HG02870 (cell line): ENCODE results near the gene TWIST2.

ENCODE experiments used
- ATAC-seq: cut with Tn5 transposase; IDR thresholded peaks from one replicate; pipeline ENCODE4 v1.9.1; 2021; ENCODE audit warnings: mild to moderate bottlenecking, moderate library complexity; ENCODE audit not compliant: unreplicated experiment

The TWIST2 gene

DNA sequence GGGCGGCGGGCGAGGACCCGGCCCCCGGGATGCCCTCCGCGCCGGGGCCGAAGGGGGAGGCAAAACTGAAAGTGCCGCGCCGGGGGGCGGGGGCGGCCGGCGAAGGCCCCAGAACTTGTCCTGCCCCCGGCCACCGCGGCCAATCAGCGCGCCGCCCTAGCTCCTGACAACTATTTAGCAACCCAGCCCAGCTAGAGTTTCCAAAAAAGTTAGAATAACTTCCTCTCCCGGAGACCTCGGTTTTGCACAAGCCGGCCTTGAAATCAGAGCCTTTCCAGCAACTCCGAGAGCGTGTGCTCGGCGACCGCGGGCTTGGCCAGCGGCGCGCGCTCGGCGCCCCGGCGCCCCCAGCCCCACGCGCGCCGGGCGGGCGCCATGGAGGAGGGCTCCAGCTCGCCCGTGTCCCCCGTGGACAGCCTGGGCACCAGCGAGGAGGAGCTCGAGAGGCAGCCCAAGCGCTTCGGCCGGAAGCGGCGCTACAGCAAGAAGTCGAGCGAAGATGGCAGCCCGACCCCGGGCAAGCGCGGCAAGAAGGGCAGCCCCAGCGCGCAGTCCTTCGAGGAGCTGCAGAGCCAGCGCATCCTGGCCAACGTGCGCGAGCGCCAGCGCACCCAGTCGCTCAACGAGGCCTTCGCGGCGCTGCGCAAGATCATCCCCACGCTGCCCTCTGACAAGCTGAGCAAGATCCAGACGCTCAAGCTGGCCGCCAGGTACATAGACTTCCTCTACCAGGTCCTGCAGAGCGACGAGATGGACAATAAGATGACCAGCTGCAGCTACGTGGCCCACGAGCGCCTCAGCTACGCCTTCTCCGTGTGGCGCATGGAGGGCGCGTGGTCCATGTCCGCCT lies at the start of gene TWIST2:
TWIST2 (plus strand) TSS at position 245 of the 850 bp plus-strand sequence; CDS start at position 376, 131 bp downstream.
- ATAC-seq = no peak

DNA sequence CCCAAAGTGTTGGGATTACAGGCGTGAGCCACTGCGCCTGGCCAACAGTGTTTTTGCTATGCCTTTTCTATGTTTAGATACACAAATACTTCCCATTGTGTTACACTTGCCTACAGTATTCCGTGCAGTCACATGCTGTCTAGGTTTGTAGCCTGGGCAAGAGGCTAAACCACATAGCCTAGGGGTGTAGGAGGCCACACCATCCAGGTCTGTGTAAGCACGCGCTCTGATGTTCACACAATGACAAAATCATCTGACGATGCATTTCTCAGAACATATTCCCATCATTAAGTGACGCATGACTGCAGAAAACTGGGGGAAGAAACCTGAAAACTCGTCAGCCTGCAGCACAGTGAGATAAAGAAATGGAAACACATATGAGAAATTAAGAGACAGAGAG lies 46.1 kb upstream of the TWIST2 start:
- ATAC-seq = no peak

DNA sequence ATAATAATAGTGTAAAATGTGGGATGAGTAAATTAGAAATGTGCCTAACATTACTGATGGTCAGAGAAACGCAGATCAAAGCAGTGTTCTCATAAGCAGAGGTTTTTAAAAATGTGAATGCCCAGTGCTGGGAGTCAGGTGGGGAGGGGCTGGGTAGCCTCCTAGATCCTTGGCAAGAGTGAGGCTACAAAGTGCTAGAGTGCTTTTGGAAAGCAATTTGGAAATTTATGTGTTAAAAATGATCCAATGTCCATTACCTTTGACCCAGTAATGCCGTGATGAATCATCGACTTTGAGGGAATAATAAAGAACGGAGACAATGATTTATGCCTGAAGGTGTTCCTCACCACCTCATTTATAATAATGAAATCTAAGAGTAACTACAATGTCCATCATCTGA lies 44.9 kb upstream of the TWIST2 start:
- no peak for ATAC-seq

DNA sequence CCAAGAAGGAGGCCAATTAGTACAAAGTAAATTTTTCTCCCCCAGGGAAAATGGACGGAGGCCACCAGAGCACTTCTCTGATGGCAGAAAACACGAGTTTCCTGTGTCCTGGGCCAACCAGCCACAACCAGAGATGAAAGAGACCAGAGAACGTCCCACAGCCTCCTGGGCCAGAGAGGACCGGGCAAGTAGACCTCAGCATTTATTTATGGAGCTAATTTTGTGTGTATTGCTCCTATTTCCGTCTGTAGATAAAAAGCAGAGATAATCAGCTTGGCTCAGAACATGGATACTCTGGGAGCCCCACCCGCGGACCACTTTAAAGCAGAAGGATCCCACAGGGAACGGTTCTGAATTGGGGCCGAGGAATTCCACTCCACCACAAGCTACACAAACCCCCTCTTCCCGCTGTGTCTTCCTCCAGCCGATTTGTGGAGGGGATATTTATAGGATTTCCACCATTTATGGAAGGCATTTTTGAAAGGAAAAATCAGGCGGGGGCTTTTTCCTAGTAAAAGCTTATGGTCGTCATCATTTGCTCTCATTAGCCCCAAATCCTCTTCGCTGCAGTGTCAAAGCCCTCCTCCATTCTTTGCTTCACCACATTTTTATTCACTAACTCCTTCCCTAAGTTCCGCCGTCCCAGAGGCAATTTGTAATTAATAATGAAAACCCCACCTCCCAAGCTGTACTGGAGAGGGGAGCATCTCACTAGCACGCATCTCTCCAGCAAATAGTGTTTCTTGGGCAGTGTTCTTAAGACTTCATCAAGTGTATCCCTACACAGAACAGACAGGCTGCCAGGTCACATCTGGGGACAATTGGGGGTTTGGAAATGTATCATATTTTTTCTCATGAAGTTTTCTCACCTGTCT lies 43.7 kb upstream of the TWIST2 start:
- no peak for ATAC-seq

DNA sequence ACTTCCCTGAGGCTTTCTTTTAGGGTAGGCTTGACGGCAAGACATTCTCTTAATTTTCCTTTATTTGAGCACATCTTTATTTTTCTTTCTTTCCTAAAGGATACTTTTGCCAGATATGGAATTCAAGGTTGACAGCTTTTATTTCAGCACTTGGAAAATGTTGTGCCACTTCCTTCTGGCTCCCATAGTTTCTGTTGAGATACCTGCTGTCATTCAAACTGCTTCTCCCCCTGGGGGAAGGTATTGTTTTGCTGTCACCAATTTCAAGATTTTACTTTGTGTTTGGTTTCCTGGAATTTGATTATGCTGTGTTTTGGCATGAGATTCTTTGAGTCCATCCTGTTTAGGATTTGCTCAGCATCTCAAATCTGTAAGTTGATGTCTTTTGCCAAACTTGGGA lies 39.1 kb upstream of the TWIST2 start:
- ATAC-seq = no peak

DNA sequence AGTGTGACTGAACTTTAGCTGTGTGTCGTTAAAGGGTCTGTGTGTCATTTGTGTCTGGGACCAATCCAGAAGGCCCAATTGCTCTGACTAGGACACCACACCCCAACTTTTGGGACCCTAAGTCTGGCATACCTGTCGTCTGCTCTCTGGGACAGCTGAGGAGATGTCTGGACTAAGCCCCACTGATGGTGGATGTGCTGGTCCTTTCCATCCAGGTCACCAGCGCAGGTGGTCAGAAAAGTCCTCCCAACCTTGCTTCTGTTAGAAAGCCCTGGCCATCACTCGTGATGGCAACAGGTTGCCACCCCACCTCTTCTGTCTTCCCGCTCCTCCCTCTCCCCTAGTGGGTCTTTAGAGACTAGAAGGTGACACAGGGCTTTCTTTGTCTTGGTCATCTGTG lies 37.6 kb upstream of the TWIST2 start:
- ATAC-seq = no peak

DNA sequence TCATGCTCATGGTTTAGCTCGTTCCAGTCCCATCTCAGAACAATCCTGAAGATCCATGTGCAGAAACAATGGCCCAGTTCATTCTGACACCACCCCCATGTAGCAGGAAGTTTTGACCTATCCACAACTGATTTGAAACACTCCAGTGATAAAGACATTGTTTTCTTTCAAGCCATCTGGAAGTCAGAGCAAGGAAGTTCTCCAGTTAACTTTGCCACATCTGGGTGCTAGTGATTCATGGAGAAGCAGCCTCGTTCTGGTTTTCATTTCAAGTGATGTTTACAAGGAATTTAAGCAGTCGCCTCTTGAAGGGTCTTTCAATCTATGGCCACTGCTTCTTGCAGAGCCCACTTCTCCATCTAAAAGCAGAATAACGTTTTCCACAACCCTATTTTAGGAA lies 36.6 kb upstream of the TWIST2 start:
- ATAC-seq = no peak

DNA sequence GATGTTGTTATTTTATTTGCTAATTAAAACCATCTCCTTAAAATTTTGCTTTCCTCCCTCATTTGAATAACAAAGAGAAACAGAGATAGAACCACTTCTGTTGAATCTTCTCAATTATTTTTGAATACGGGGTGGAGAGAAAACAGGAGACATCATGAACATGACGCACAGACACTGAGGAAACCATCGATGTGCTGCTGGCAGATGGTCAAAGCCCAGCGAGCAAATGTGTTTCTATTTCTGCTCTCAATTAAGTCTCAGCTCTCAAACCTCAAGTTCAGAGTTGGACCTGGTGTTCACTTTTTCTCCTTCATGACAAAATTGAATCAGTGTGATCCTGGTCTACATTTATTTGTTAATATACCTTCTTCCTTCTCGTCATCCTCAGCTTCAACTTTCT lies 36.1 kb upstream of the TWIST2 start:
- ATAC-seq = no peak

DNA sequence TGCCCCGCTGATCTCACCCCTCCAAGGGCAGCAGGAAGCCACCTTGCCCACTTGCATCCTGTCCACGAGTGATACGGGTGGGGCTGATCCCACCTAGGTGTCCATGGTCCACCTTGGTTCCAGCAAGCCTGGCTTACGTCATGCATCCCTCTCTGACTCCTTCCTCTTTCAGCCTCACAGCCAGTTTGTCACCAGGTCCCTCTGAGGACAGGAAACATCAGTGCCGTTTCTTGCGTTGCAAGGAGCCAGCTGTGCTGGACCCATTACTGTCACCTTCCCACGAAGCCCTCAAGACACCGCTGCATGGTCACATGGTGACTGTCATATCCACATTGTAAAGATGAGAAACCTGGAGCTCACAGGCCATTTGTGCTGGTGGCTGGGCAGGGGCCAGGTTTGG lies 34.8 kb upstream of the TWIST2 start:
- no peak for ATAC-seq

DNA sequence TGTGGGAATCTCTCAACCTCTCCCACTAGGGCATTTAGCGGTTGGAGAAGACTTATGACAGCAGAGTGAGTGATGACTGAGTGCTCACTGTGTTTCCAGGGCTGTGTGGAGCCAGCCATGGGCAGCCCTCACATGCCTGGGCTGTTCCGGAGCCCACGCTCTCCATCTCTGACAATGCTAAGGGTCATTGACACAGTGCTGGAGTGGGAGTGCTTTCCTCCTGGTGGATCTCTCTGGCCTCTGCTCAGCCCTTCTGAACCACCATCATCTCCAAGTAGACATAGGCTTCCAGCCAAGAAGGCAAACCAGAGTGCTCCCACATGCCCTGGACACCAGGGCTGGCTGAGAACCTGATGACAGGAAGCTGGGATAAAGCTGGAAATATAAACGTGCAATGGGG lies 33.1 kb upstream of the TWIST2 start:
- no peak for ATAC-seq

DNA sequence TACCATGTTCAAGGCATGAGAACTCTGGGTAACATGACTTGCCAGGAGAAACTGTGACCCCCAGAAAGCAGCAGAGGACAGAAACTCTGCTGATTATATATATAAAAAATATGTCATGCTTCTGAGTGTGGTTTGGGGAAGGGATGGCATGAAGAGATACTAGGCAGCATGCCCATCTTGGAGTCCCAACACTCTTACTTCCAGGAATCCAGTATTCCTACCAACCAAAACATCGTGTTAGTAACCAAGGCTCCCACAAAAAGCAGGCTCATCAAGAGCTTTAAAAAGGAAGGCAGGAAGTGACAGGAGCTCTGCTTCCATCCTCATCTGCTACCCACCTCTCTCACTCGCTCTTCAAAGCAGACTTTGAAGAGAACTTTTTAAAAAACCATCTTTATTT lies 31.6 kb upstream of the TWIST2 start:
- ATAC-seq = no peak

DNA sequence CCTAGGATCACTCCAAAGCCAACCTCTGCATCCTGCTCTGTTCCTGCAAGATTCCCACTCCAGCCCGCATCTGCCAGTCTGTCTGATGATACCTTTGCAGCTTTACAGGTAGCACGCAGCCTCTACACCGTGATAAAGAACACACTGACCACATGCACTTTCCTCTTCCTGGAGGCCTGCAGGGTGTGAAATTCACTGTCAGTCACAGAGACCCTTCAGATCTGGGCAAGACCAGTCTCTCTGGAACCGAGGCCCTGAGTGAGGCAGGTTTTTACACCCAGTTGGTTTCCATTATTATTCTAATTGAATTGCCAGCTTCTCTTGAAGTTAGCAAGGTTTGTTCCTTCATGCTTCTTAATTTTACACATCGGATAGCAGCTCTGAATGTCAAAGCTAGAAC lies 30.5 kb upstream of the TWIST2 start:
- ATAC-seq = no peak

DNA sequence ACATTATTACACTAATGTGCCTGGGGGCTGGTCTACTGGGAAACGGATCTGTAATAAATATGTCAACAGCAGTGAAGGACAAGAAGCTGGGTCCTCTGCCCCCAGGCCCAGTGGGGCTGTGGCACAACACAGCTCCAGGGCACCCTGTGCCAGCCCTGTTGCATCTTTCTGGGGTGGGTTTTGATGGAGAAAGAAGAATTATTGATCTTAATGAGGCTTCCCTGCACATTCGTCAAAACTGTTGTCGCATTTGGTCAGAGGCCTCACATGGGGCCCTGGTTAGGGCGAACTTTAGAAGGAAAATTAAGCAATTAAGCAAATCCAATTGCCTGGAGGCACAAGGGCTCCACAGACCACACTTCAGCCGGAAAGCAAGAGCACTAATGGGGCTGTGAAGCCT lies 30.0 kb upstream of the TWIST2 start:
- ATAC-seq = no peak

DNA sequence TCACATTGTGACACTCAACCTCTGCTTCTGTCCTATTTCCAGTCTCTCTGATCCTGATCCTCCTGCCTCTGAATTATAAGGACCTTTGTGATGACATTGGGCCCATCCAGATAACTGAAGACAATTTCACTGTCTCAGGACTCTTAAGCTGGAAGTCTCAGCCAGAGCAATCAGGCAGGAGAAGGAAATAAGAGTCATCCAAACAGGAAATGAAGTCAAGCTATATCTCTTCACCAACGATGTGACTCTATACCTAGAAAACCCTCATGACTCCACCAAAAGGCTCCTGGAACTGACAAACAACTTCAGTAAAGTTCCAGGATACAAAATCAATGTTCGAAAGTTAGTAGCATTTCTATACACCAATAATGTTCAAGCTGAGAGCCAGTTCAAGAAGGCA lies 29.3 kb upstream of the TWIST2 start:
- ATAC-seq = no peak

DNA sequence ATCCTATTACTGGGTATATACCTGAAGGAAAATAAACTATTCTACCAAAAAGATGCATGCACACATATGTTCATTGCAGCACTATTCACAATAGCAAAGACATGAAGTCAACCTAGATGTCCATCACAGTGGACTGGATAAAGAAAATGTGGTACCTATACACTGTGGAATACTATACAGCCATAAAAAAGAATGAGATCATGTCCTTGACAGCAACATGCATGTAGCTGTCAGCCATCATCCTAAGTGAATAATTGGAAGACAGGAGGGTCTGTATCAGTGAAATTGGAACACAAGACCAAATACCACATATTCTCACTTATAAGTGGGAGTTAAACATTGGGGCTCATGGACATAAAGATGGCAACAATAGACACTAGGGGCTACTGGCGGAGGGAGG lies 27.7 kb upstream of the TWIST2 start:
- ATAC-seq = no peak

DNA sequence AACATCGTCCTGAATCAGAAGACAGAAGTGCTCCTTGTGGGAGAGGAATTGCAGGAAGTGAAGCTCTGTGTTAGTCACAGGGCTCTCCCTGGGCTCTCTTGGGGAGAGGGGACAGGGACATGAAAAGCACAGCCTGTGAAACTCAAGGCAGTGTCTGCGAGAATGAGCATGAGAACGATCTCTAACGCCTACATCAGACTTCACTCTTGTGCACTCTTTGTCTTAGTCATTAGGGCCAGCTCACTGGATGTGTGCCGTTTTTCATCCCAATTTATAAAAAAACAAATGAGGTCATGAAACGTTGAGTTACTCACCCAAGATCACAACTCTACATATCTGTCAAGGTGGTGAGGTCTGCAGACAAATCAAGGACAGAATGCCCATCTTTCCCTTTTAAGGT lies 27.0 kb upstream of the TWIST2 start:
- no peak for ATAC-seq

DNA sequence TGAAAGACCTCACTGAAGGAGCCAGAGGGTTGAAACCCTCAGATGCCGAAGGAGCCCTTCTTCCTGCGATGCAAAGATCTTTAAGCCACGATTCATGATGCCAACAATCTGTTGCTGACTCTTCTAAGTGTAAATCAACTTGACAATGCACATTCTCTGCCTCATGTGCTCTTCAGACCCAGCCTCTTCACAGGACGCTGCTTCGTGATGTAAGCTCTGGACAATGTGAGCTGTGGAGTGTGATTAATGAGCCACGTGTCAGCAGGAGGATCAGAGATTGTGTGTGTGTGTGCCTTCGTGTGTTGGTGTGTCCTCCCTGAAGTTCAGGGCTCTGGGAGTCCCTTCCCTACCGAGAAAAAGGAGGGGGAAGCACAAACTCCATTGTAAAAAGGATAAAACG lies 26.5 kb upstream of the TWIST2 start:
- no peak for ATAC-seq

DNA sequence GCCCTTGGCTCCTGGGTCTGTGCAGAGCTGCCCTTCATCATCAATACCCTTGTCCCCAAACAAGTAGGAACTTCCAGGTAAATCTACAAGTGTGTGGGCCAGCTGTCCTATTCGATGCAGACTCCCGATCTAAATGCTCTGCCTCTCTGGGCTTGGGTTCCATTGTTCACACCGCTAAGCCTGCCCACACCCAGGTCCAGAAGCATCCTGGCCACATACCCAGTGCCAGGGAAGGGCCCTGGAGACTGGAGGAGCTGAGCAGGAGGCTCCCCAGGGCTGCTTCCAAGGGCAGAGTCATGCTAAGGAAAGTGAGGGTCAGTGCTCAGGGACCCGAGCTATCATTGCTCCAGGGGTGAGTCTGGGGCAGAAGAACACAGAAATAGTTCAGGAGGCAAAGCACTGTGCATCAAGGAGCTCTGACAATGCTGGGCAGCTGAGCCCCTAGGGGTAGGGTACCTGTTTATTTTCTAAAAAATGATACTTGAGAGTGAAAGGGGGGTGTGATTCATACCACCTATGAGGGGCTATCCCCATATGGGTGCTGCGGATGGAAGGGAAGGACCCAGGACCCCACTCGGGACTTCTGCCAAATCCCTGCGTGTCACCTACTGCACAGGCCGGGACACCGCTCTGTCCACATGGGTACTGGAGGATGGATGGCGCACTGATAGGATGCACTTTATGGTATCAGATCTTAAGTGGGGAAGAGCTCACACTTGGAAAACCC lies 25.8 kb upstream of the TWIST2 start:
- ATAC-seq = no peak

DNA sequence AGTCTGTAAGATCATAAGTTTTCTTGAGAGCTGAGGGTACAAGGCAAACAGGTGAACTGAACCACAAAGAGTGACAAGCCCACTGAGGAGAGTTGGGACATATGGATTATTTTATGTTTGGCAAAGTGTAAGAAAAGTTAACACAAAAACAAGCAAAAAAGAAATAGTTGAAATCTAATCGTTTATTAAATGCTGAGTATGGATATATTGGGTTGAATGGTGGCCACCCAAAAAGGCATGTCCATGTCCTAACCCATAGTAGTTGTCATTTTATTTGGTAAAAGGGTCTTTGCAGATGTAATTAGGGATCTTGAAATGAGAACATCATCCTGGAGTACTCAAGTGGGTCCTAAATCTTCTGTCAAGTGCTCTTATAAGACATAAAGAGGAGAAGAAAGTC lies 24.9 kb upstream of the TWIST2 start:
- ATAC-seq = no peak

DNA sequence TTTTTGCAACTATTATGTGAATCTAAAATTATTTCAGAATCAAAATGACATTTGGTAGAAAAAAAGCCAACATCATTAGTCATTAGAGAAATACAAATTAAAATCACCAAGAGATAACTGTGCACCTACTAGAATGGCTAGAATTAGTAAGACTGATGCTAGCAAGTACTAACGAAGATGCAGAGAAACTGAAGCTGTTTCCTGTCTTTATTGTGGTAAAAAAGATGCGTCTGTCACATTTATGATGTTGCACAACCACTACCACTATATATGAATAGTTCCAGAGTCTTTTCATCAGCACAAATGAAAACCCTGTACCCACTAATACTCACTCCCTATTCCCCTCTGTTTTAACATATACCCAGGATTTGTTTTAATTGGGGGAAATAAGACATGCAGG lies 16.7 kb upstream of the TWIST2 start:
- no peak for ATAC-seq

DNA sequence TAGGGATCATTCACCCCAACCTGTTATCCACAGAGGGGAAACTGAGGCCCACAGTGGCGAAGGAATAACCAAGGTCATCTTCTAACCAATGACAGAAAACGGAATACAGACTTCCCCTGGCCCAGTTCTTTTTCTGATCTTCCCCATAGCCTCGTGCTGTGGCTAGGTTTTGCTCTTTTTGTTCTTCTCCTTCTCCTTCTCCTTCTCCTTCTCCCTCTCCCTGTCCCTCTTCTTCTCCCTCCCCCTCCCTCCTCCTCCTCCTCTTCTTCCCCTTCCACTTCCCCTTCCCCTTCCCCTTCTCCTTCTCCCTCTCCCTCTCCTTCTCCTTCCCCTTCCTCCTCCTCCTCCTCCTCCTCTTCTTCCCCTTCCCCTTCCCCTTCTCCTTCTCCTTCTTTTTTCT lies 12.9 kb upstream of the TWIST2 start:
- no peak for ATAC-seq
